Measurements from ENCODE around the gene RAB5A. TPM values are rescaled to one million over a fixed set of nuclear protein-coding genes. Genes with fewer than 3 reads are reported as not detected.

RAB5A gene
- total RNA-seq, 4 donors from 2014 or later, result 34.1 to 76.4 (median 60.0) TPM

DNA sequence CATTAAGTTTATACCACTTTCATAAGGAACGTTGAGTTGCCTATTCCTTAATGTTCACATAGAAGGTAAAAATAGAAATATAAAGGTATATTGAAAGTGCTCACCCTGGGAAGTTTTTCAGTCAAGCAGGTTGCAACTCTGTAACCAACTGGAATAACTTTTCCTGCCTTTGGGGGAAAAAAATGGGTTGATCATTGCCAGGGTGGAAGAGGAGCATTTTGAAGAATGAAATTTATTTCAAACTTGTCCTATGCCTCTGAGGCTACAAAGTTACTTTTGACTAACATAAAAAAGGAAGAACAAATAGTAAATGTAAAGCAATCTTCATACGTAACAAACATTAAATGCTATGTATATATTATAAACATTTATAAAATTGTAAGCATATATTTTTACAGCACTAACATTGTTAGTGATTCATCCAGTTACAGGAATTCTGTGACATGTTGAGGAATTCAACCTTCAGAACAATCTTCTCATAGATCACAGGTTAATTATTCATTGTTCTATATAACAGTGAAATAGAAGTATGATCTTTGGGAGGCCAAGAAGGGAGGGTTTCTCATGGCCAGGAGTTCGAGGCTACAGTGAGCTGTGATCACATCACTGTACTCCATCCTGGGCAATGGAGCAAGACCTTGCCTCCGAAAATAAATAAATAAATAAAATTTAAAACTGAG, 26.4 kb upstream of the RAB5A start:
- no peaks in the 10 kb centered on the region for H3K36me3 ChIP-seq
- H3K4me3 ChIP-seq, result no peak overlapping the region
- H3K27me3 ChIP-seq, result no peaks in the 10 kb centered on the region
- H3K27ac ChIP-seq, result no peak overlapping the region
- no peak for DNase-seq
- H3K4me1 ChIP-seq, result no peaks in the 10 kb centered on the region
- TF ChIP-seq, protein P1, sequence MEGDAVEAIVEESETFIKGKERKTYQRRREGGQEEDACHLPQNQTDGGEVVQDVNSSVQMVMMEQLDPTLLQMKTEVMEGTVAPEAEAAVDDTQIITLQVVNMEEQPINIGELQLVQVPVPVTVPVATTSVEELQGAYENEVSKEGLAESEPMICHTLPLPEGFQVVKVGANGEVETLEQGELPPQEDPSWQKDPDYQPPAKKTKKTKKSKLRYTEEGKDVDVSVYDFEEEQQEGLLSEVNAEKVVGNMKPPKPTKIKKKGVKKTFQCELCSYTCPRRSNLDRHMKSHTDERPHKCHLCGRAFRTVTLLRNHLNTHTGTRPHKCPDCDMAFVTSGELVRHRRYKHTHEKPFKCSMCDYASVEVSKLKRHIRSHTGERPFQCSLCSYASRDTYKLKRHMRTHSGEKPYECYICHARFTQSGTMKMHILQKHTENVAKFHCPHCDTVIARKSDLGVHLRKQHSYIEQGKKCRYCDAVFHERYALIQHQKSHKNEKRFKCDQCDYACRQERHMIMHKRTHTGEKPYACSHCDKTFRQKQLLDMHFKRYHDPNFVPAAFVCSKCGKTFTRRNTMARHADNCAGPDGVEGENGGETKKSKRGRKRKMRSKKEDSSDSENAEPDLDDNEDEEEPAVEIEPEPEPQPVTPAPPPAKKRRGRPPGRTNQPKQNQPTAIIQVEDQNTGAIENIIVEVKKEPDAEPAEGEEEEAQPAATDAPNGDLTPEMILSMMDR (IDR thresholded peaks at IDR 0.05), result no peak
- TF ChIP-seq POLR2A (IDR thresholded peaks at IDR 0.05), result no peak
- no peaks in the 10 kb centered on the region for H3K9me3 ChIP-seq
- intact Hi-C loops (cut with DNase I; ENCODE audit: low total_unique reads), result no loop called here

DNA sequence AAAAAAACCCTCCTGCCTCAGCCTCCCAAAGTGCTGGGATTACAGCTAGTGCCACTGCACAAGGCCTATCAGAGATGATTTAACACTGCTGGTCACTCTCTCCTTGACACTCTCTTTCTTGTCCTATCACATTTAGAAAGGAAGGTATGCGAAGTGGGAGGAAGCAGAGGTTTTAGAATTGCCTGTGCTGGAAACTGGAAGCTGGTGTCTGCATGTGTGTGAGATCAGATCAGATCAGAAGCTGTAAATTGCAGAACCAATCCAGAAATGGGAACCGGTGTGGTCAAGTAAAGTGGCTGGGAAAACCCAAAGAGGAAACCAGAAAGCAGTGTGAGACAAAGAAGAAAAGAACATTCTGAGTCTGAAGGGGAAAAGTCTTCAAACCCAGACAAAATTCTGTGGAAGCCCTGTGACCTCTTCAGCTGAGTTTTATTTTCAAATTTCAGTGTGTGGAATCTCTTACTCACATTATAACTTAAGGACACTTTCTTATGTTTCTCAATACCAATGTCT, 15.7 kb upstream of the RAB5A start:
- no peak for TF ChIP-seq POLR2A (IDR thresholded peaks at IDR 0.05)
- TF ChIP-seq, protein P1 (IDR thresholded peaks at IDR 0.05), result no peak
- no peak for DNase-seq
- H3K9me3 ChIP-seq, result no peaks in the 10 kb centered on the region
- intact Hi-C loops (cut with DNase I; ENCODE audit: low total_unique reads), result no loop called here
- H3K4me1 ChIP-seq, result no peaks in the 10 kb centered on the region
- no peaks in the 10 kb centered on the region for H3K27me3 ChIP-seq
- no peak overlapping the region for H3K4me3 ChIP-seq
- H3K36me3 ChIP-seq, result no peaks in the 10 kb centered on the region
- no peak overlapping the region for H3K27ac ChIP-seq

DNA sequence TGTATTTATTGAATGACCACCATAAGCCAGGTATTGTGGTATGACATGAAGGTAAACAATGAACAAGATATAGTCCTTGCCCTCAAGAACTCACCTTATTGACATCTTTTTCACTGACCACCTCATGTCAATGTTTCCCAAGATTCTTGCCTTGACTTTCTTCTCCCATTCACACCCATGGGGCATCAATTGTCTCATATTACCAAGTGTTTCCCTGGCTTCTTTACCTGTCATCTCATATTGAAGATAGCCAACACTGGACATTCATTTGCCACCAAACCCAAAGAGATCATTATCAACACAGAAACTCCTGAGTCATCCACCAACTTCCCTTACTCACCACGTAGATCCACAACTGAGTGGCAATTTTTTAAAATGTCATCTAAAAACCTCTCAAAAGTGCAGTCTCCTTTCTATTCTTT, 15.1 kb upstream of the RAB5A start:
- H3K27ac ChIP-seq, result no peak overlapping the region
- DNase-seq, result no peak
- TF ChIP-seq POLR2A (IDR thresholded peaks at IDR 0.05), result no peak
- TF ChIP-seq, protein P1 (IDR thresholded peaks at IDR 0.05), result no peak
- H3K36me3 ChIP-seq, result no peaks in the 10 kb centered on the region
- no peak overlapping the region for H3K4me3 ChIP-seq
- no peaks in the 10 kb centered on the region for H3K9me3 ChIP-seq
- intact Hi-C loops (cut with DNase I; ENCODE audit: low total_unique reads), result no loop called here
- no peaks in the 10 kb centered on the region for H3K4me1 ChIP-seq
- H3K27me3 ChIP-seq, result no peaks in the 10 kb centered on the region

DNA sequence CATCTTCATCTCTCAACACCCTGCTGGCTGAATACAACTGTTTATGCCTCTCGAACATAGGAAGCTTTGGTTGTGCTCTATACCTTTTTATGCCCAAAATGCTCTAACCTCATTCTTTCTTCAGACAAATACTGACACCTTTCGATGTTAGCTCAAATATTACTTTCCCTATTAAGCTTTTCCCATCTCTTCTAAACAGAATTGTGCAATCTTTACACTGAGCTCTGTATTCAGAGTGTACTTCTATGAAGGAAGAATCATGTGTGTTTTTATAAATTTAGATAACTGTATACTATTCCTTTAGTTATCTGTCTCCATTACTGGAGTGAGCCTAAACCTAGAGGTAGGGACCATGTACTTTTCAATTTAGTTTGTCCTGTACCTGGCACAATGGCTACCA, 14.5 kb upstream of the RAB5A start:
- TF ChIP-seq POLR2A (IDR thresholded peaks at IDR 0.05), result no peak
- TF ChIP-seq, protein P1 (IDR thresholded peaks at IDR 0.05), result no peak
- H3K4me3 ChIP-seq, result no peak overlapping the region
- intact Hi-C loops (cut with DNase I; ENCODE audit: low total_unique reads), result no loop called here

DNA sequence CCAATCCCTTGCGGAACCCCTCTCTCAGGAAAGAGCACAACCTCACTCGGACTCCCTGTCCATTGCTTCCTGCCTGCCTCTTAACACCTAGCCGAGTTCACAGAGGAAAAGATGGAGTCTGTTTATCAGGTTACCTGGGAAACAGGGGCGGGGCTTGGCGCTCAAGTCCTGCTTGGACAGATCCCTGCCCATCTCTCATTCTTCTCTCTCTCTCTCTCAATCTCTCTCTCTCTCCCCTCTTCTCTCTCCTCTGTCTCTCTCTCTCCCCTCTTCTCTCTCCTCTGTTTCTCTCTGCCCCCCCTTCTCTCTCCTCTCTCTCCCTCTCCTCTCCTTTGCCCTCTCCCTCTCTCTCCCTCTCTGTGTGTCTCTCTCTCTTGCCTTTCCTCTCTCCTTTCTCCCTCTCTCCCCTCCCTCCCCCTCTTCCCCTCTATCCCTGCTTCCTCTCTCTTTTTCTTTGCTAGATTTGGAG, 12.8 kb upstream of the RAB5A start, which contains the start of gene EFHB:
Gene EFHB (minus strand): TSS at position 120 of the 469 bp plus-strand sequence. CDS start 199 bp downstream, outside the sequence.
- Histone ChIP-seq H3K9me3 (no peaks in the 10 kb centered on the region), H3K4me1 (no peaks in the 10 kb centered on the region), H3K36me3 (no peaks in the 10 kb centered on the region), H3K4me3 (no peak within 1 kb of the TSS), H3K27me3 (no peaks in the 10 kb centered on the region), H3K27ac (no peak within 1 kb of the TSS)
- DNase-seq, result no peak
- TF ChIP-seq, protein P1 (IDR thresholded peaks at IDR 0.05), result no peak
- no peak for TF ChIP-seq POLR2A (IDR thresholded peaks at IDR 0.05)
- intact Hi-C loops (cut with DNase I; ENCODE audit: low total_unique reads), result no loop called here

More for the DNA sequence above, 14.5 kb upstream of the RAB5A start:
- Histone ChIP-seq H3K27ac (no peak overlapping the region), H3K9me3 (no peaks in the 10 kb centered on the region), H3K27me3 (no peaks in the 10 kb centered on the region), H3K4me1 (no peaks in the 10 kb centered on the region), H3K36me3 (no peaks in the 10 kb centered on the region)
- no peak for DNase-seq
